M059J (cell line): ENCODE data around the gene CHI3L2. TPM values are rescaled to one million over a fixed set of nuclear protein-coding genes. Genes with fewer than 3 reads are reported as not detected.
A peak's percentile ranks its signal among the peaks of the same experiment; 100 is the strongest.

Experiments used
- DNase-seq: peaks from one replicate; pipeline ENCODE4 v3.0.0-alpha.2; 2012; ENCODE audit warnings: low read depth
- total RNA-seq: library from RNA; depleted of rRNA; stranded (reverse); fragments of >200 nt; shearing (Covaris generic); gene quantifications from 2 replicates; pipeline ENCODE4 v1.2.3, GENCODE V29; 2014; rRNA removed

Gene CHI3L2, protein sequence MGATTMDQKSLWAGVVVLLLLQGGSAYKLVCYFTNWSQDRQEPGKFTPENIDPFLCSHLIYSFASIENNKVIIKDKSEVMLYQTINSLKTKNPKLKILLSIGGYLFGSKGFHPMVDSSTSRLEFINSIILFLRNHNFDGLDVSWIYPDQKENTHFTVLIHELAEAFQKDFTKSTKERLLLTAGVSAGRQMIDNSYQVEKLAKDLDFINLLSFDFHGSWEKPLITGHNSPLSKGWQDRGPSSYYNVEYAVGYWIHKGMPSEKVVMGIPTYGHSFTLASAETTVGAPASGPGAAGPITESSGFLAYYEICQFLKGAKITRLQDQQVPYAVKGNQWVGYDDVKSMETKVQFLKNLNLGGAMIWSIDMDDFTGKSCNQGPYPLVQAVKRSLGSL
- total RNA-seq, result 0.15 and 0.37 TPM in 2 replicates

DNA sequence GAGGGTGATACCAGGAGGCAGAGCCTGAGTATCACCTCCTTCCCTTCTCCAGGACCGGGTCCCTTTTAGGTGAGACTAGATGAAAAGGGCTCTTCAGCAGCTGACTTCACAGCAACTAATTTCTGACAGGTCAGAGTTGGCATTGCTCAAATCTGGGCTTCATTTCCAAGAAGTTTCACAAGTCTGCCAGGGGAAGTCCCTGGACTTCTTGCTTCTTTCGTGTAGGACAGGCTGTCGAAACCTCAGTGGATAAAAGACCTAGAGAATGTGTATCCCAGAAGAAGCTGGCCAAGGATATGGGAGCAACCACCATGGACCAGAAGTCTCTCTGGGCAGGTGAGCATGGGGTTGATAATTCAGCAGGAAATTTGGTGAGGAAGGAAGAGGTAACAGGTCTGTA lies at the start of gene CHI3L2:
Gene CHI3L2 (plus strand): TSS at position 280 of the 400 bp plus-strand sequence. CDS start 17 bp downstream, at position 297.
- no peak for DNase-seq

DNA sequence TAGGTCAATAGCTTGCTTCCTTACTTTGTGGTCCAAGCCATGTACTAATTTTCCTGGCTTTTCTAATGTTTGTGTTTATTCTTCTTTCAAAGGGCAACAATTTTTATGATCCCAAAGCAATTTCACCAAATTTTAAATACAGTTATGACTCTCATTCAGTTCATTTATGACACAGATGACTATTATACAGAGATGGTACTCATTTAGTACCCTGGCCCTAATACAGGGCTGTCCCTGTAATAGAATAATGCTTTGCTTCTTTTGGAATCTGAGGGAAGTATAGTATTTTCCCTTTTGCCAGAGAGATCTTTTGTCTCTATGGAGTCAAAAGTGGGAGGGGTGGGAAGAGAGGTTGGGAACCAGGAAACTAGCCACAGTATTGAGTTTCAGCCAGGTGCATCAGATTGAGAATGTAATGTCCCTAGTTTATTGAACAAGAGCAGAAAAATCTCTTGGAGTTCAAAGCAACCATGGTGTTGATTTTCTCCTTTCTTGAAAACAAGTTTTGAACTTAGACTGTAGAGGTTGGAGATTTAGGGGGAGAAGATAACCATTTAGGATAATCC lies 47.5 kb upstream of the CHI3L2 start:
- no peak for DNase-seq

DNA sequence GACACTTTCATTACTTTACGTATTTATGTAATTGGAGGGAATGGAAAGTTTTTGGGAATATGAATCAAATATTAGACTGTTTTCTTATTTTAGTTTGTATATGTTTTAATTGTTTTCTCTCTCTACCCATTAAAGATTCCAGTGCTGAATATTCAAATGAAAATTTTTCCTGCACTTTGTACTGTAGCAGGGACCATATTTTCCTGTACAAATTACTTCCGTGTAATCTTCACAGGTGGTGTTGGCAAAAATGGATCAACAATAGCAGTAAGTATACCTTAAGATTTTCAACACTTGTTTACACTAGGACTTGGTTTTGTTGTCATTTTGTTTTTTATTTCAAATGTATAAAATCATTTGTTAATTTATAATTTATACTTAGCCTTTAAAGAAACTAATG lies 45.5 kb upstream of the CHI3L2 start:
- DNase-seq, result no peak

DNA sequence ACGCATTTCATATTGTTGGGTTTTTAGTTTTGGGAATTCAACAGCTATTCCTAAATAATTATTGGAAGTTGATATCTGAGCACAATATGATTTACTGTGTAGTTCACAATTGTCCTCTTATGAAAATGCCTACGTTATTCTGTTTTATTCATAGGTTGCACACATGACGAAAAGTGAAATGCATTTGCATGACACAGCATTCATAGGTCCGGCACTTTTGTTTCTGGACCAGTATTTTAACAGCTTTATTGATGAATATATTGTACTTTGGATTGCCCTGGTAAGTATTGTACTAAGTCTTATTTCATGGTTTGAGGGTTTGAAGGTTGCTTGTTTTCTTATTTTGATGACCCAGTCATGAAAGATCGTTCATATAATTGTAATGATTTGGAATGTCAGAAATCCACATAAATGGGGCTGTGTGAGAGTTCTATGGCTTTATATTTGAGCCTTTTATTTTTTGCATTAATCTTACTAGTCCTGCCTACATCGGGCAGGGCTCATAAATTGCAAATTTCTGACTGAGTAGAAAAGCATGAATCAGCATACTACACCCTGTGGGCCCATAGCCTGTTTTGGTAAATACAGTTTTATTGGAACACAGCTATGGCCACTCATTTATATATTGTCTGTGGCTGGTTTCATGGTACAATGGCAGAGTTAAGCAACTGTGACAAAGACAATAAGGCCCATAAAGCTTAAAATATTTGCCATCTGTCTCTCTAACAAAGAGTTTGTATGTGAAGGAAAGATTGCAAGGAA lies 44.0 kb upstream of the CHI3L2 start:
- no peak for DNase-seq

DNA sequence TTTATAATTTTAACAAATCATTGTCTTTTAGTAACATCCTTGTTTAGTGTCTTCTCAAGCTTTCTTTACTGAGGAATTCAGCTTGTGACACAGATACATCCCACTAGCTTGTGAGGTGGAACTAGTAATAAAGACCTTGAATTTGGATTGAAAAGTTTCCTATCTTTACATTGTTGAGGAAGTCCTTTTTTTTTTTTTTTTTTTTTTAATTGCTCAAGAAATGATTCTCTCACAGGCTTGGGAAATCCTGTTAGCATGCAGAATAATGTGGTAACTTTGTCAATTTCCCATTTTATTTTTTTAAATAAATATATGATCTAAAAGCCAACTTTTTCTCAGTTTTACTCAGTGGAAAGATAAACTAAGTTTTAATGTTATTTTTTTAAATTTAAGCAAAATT lies 42.9 kb upstream of the CHI3L2 start:
- no peak for DNase-seq

DNA sequence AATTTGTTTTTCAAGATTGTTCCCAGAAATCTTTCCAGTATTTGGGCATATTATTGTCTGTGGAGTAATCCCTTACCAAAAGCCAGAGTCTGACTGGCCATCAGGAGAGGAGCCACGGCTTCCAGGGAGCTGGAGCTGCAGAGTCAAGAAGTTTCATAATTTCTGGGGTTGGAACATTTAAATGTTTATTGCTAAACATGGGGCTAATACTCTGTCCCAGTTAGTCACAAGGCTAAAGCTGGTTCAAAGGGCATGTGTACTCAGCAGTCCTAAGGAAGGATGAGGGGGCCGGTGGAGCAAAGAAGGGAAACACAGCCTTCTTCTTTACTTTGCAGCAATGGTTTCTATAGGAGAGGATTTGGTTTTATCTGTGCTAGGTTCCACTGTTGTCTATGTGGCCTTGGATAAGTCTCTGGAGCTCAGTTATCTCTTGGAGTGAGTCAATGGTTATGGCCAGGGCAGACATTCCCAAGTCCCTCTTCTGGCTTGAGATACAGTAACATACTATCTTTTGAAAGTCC lies 36.5 kb upstream of the CHI3L2 start:
- DNase-seq, result peak; percentile 12

DNA sequence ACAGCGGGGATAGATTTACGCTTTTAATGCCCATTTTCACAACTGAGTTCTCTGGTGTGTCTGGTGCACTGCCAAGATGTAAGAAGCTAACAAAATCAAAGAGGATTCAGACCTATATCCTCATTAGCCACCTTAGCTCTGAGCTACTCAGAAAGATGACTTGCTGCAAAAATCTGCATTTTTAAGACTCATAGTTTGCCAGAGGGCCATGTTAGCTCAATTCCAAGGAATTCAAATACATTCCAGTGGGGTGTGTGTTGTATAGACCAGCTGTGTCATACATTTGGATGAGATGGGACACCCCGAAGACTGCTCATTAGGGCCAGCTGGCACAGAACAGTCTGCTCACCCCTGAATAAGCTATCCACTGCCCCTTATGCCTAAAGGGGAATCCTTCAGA lies 36.0 kb upstream of the CHI3L2 start:
- DNase-seq, result peak; percentile 67

DNA sequence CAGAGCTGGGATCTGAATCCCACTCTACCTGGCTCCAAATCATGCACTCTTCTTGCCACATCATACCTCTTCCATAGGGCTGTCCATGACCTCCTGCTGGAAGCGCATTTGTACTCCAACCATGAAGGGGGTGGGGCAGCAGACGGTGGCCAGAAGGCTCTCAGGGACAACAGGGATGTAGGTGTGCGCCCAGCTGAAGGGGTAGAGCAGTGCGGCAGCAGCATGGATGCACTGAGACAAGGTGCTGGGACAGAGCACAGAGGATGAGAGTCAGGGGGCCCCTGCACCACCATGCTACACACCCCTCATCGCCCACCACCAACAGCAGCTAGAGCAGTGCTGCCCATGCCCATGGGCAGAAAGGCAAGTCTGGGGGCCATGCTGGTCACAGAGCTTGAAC lies 35.4 kb upstream of the CHI3L2 start:
- no peak for DNase-seq

DNA sequence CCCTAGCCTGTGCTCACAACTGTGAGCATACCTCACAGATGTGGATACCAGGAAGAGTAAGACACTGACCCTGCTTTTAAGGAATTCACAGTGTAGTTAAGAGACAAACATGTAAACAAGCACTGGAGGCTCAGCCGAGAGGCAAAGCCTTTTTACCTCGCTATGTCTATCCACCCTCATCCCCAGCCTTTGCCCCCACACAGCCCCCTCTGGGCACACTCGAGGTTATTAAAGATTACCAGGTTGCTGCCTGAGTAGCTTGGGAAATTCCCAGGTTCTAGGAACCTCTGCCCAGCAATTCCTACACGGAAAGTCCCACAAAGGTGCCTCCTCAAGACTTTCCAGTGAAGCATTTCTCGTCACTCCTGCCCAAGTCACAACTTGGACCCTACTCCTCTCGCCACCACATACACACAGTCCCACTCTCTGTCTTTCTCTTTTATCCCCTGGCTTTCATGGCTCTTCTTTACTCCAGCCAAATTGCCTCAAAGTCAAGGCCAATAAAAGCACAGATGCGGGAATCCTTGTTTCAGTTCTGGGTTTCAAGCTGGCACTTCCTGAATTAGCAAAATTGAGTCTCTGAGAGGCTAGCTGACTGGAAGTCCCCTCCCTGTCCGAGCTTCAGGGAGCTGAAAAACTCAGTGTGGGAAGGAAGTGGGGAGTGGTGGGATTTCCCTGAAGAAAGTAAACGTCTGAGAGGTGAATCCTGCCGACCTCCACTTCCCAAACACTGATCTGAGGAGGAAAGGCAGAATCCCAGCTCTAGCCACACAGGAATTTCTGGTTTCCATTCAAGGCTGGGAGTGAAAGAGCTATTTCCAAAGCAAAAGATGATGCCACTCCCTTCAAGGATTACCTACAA lies 34.6 kb upstream of the CHI3L2 start:
- peak; percentile 32 for DNase-seq

DNA sequence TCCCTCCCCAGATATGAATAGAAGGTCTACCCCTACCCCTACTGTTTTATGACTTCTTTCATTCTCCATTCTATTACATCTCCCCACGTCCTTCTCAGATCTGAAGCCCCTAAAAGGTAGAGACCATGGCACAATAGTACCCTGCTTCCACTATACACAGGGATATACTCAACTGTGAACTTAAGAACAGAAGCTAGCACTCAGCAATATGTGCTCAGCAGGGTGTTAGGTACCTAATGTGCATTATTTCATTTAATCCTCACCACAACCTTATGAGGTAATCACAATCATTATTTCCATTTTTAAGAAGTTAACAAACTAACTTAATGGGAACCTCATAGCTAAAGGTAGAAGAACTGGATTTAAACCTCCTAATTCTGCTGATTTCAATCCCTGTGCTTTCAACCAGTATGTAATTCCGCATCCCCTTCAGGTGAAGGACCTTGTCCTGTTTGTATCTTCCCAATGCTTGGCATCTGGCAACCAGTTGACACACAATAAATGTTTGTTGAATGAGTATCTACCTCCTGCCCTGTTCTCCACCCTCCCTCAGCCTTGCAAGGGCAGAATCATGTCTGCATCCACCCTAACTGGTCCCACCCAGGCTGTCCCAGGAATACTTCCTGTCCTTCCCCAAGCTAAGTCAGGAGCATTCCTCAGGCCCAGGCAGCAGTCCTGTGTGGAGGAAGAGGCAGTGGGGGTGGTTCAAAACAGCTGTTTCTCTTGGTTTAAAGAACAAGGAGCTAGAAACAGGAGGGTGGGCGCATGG lies 33.6 kb upstream of the CHI3L2 start:
- DNase-seq, result no peak

DNA sequence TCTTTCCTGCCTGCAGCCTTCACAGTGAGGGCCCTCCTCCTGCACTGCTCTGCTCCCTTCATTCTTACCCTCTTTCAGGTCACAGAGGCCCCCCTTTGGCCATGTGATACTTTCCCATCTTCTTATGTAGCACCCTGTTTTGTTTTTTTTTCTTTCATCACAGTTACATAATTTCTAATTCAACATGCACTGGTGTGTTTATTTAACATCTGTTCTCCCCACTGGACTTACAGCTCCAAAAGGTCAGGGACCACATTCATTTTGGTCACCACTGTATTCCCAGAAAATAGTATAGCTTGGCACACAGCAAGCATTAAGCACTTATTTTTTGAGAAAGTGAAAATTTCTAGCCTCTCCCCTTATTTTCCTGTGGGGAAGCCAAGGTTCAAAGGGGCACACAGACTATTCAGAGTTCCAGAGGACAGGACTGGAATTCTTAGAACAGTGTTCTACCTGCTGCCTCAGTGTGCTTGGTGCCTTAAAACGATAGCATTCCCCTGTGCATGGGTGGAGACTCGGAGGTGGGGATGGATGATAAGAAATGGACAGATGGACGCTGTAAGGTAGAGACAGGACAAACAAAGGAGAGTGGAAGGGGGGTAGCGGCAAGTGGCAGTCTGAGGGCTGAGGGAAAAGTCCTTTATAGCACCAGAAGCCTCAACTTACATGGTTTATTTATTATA lies 32.4 kb upstream of the CHI3L2 start:
- no peak for DNase-seq

DNA sequence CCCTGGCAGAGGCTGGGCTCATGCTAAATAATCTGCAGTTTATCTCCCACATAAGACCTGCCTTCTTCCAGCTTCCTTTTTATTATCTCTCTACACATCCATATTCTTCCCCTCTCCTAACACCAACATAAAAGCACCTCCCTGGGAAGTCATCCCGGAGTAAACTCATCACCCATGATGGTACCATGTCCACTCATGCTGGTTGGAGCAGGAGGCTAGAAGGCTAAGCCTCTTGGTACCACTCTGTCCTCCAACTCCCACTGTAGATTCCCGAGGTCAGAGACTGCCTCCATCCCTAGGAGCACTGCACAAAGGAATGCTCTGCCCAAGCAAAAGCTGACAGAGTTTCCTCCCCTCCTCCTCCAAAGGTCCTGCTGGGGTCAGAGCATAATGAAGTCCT lies 31.3 kb upstream of the CHI3L2 start:
- no peak for DNase-seq

DNA sequence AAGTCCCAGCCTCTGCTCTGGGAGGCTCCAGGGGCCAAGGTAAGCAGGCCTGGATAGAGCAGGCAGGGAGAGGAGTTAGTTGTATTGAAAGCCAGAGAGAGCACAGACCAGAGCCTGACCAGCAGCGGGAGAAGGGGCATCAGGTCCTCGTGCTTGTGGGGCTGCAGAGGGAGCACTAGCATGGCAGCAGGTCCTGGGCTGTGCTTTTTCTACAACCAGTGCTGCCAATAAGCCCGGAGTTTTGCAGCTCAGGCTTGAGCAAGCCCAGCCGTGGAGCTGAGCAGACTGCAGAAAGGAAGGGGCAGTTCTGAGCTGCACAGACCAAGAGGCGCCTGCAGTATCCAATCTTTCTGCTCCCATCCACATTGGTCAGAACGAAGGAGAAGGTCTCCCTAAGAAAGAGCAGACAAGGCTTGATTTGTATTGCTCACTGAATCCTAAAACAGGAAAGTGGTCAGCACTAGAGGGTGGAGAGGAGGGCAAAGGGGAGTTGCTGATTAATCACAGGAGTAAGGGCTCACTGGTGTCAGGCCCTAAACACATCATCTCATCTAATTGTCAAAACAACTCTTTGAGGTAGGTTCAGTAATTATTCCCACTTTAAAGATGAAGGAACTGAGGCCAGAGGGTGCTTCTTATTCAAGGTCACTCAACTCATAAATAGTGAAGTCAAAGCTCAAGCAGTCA lies 29.8 kb upstream of the CHI3L2 start:
- peak; percentile 25 for DNase-seq

DNA sequence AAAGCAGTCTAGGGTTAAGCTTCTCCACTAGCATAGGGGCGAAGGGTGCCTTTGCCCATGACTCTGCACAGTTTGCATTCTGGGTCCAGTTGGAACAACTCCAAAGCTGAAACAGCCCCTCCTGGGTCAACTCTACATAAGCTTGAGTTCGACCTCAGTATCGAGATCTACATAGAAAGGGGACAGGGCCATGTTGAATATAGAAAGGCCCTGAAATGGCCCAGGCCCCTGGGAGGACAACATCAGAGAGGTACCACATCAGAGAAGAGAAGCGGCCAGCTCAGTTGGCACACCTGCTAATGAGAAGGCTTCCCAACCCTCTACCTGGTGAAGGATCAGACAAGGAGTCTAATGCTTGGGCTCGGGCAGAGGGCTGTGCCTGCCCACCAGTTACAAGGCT lies 28.7 kb upstream of the CHI3L2 start:
- no peak for DNase-seq

DNA sequence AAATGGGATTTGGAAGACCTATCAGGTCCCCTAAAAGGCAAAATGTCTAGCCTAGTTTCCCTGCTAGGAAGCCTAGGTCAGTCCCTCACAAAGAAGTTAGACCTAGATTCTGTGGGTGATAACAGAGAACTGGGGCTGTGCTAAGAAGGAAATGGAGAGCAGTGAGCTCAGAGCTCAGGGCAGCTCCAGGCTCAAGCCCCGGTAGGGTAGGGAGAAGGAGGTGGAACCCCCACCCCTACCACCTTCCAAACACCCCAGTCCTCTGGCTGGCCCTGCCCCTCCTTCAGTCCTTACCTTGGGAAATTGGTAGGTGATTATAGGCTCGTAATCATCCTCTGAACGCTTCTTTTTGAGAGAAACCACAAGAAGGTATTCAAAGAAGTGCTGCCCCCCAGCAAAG lies 28.2 kb upstream of the CHI3L2 start:
- DNase-seq, result no peak

DNA sequence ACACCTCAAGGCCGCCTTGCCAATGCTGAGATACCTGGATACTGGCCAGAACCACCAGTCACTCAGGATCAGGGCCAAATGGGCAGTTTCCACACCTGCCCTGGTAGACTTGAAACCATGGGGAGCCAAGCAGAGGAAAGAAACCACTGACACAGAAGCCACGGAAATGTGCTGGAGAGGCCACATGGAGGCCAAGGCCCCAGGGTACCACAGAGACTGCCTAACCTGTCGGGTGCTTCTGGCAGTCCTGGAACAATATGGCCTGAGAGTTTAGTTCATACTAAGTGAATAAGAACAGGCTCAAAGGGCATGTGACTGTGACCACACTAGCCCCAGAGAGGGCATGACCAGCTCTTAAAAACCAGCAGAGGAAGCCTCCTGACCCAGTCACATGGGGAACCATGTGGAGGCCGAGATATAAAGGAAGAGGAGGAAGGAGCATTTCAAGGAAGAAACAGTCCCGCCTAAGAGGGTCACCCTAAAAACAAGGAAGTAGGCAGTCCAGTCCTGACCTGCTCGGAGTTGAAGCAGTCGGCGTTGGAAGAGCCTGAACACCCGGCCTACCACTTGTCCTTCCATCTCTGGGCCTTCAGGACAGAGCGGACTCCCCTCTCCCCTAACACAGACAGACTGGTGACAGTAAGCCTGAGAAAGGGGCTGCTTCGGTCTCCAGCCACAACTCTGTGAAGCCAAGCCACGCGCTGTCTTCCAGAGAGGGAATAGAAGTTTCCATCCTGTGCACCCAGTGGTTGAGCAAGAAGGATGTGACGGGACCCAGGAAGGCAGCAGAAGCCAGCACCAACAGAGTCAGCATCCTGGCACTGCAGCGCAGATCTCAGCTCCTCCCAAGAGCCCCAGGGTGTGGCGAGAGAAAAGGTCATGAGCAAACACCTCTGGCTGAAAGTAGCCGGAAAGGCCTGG lies 27.4 kb upstream of the CHI3L2 start, which contains the start of gene DENND2D:
Gene DENND2D (minus strand): TSS at position 766 of the 921 bp plus-strand sequence. CDS start 187 bp downstream, at position 579.
- no peak for DNase-seq

DNA sequence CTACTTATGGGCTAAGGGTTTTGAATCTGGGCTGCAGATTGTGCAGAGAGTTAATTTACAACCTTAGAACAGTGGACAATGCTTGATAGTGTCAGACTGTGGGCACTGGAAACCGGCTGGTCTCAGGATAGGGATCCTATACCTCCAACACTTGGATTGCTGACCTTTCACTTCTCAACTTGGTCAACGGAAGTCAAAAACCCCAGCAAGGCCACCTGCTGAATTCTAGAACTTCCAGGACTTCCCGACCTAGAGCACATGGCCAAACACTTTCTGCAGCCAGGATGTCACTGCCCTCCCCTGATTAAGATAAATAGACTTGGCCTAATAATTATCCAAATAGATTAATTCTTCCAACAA lies 26.7 kb upstream of the CHI3L2 start:
- no peak for DNase-seq
